Activated naive CD8-positive, alpha-beta T cell treated with anti-CD3 and anti-CD28 coated beads, Interleukin-2, amount 50 U/mL, for 24 hours (primary cell): Measurements from ENCODE around the gene MFSD11.
"Not testable (repeated sequence)": the region's sequence is repeated elsewhere in the genome, so short reads cannot be mapped to it uniquely, and the experiment has no call there.

Source experiments
- ATAC-seq: fragments of 150-1000 bp; cut with Tn5 transposase; one replicate; pipeline ENCODE4 v1.10.0; 2021
- DNase-seq: peaks from one replicate; pipeline ENCODE4 v3.0.0; 2021
- H3K27ac Mint-ChIP-seq: one replicate; pipeline ENCODE4 v1.8.0; 2021; ENCODE audit warnings: mild to moderate bottlenecking, mixed read lengths
- H3K27me3 Mint-ChIP-seq: one replicate; pipeline ENCODE4 v1.8.0; 2021; ENCODE audit warnings: mixed read lengths
- H3K36me3 Mint-ChIP-seq: one replicate; pipeline ENCODE4 v1.8.0; 2021; ENCODE audit warnings: low read depth, mixed read lengths
- H3K4me1 Mint-ChIP-seq: one replicate; pipeline ENCODE4 v1.8.0; 2021; ENCODE audit warnings: mixed read lengths
- H3K4me3 Mint-ChIP-seq: one replicate; pipeline ENCODE4 v1.8.0; 2021; ENCODE audit warnings: mild to moderate bottlenecking, moderate library complexity, mixed read lengths
- H3K9me3 Mint-ChIP-seq: one replicate; pipeline ENCODE4 v1.8.0; 2021; ENCODE audit warnings: mixed read lengths

The MFSD11 gene

DNA sequence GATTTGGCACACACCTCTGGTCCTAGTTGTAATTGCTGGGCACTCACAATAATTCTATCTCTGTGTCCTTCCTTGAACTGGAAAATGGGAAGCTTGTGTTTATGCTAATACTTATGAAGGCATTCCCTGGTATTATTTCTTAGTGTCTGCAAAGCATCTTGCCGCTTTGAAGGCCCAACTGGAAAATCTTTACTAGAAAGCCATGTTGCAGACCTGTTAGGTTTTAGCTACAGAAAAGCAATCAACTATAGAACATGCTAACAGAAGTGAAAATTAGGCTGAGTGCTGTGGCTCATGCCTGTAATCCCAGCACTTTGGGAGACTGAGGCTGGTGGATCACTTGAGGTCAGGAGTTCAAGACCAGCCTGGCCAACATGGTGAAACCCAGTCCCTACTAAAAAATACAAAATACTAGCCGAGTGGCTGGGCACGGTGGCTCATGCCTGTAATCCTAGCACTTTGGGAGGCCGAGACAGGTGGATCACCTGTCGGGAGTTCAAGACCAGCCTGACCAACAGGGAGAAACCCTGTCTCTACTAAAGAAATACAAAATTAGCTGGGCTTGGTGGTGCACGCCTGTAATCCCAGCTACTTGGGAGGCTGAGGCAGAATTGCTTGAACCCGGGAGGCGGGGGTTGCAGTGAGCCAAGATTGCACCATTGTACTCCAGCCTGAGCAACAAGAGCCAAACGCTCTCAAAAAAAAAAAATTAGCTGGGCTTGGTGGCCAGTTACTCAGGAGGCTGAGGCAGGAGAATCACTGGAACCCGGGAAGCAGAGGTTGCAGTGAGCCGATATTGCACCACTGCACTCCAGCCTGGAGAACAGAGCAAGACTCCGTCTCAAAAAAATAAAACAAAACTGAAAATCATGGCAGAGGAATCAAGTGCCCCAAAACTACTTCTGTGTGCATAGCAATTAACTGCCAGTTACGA is 5.9 kb upstream of the MFSD11 start:
- DNase-seq, H3K27me3 Mint-ChIP-seq, H3K9me3 Mint-ChIP-seq, ATAC-seq: not testable (repeated sequence)
- Mint-ChIP-seq H3K4me1 (peaks cover 65% of the 10 kb centered on the region), H3K4me3 (peak overlapping the region; percentile 98), H3K36me3 (peaks cover 70% of the 10 kb centered on the region), H3K27ac (peak overlapping the region; percentile 98)

DNA sequence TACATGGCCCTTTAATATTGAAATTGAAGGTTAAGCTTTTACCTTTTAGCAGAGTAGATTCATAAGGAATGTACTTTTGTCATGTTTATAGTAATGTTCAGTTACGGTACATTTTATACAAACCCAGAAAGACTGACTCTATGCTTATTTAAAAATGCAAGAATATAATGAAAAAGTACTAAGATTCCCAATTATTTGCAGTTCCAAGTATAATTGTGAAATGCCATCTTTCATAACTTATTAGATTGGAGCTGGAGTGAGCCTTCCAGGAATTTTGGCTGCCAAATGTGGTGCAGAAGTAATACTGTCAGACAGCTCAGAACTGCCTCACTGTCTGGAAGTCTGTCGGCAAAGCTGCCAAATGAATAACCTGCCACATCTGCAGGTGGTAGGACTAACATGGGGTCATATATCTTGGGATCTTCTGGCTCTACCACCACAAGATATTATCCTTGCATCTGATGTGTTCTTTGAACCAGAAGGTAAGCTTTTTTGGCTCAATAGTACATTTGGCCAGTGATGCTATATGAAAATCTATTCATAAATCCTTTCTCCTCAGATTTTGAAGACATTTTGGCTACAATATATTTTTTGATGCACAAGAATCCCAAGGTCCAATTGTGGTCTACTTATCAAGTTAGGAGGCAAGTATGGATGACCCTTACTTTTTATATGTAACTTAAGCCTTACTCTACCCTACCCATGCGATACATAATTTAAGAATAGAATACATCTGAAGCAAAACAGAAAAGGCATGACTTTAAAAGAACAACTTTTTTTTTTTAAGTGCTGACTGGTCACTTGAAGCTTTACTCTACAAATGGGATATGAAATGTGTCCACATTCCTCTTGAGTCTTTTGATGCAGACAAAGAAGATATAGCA is 4.9 kb upstream of the MFSD11 start:
- DNase-seq = no peak
- peak overlapping the region; percentile 98 for H3K4me3 Mint-ChIP-seq
- no peaks in the 10 kb centered on the region for H3K27me3 Mint-ChIP-seq
- H3K27ac Mint-ChIP-seq = peak overlapping the region; percentile 98
- H3K36me3 Mint-ChIP-seq = peaks cover 63% of the 10 kb centered on the region
- no peak for ATAC-seq
- H3K4me1 Mint-ChIP-seq = peaks cover 59% of the 10 kb centered on the region
- no peaks in the 10 kb centered on the region for H3K9me3 Mint-ChIP-seq

DNA sequence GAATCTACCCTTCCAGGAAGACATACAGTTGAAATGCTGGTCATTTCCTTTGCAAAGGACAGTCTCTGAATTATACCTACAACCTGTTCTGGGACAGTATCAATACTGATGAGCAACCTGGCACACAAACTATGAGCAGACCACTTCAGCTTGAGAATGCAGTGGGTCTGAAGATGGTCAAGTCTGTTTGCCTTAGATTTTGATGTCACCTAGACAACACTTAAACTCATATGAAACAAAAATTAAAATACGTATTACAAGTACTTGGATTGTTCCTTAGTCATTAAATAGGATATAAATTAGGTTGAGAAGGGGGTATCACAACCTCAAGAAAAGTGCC is 4.3 kb upstream of the MFSD11 start:
- ATAC-seq = no peak
- Mint-ChIP-seq H3K4me1 (peaks cover 59% of the 10 kb centered on the region), H3K36me3 (peaks cover 63% of the 10 kb centered on the region)

DNA sequence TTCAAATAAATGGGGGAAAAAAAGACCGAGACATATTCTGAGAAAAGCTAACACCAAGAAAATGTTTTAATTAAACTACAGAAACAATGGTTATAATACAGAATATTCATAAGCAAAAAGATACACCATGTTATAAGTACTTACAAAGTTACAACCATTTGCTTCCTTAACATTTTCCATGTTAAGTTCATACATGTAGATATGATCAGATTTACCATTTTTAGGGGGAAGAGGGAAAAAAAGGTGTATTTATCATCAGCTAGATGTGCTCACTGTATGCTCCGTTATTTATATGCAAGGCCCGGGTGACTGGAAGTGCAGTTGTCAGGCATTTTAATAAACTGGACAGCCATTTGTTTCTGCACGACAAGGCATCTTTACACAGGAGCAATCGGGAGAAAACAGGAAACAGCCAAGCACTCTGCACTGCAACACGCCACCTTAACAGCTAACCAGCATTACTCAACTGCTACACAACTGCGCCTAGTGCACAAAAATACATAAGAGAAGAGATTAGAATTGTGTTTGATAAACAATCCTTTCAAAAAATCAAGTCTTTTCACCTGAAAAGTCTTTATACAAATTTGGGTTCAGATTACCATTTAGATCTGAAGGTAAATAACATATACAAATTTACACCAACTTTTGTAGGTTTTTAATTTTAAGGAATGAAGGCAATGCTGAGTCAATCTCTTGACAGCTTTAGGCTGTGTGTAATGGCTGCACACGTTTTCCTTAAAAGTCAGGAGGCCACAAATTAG is 3.7 kb upstream of the MFSD11 start:
- Mint-ChIP-seq H3K36me3 (peaks cover 63% of the 10 kb centered on the region), H3K27me3 (no peaks in the 10 kb centered on the region), H3K9me3 (no peaks in the 10 kb centered on the region), H3K4me3 (peak overlapping the region; percentile 98), H3K27ac (peak overlapping the region; percentile 98), H3K4me1 (peaks cover 60% of the 10 kb centered on the region)
- ATAC-seq (no peak), DNase-seq (no peak)

More for the DNA sequence above, 4.3 kb upstream of the MFSD11 start:
- Mint-ChIP-seq H3K4me3 (peak overlapping the region; percentile 98), H3K9me3 (no peaks in the 10 kb centered on the region), H3K27me3 (no peaks in the 10 kb centered on the region), H3K27ac (peak overlapping the region; percentile 98)
- no peak for DNase-seq

DNA sequence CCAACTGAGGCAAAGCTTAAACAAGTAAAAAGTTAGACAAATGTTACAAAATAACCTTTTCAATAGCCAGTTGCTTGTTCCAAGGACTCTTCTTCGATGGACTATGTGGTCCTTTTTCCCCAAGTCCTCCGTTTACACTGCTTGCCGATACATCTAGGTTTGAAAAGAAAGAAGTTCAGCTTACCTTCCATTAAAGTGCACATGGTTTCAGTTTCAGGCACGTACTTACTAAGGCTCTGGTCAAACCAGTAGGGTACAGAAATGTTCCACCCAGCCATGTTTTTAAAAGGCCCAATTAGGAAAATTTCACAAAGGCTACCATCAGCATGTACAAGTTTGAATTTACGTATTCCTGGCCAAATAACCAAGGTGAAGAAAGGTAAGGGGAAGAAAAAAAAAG is 2.9 kb upstream of the MFSD11 start:
- ATAC-seq (no peak), DNase-seq (no peak)
- no peaks in the 10 kb centered on the region for H3K9me3 Mint-ChIP-seq
- no peaks in the 10 kb centered on the region for H3K27me3 Mint-ChIP-seq
- peaks cover 58% of the 10 kb centered on the region for H3K36me3 Mint-ChIP-seq
- H3K27ac Mint-ChIP-seq = peak overlapping the region; percentile 98
- peak overlapping the region; percentile 98 for H3K4me3 Mint-ChIP-seq
- peaks cover 59% of the 10 kb centered on the region for H3K4me1 Mint-ChIP-seq

DNA sequence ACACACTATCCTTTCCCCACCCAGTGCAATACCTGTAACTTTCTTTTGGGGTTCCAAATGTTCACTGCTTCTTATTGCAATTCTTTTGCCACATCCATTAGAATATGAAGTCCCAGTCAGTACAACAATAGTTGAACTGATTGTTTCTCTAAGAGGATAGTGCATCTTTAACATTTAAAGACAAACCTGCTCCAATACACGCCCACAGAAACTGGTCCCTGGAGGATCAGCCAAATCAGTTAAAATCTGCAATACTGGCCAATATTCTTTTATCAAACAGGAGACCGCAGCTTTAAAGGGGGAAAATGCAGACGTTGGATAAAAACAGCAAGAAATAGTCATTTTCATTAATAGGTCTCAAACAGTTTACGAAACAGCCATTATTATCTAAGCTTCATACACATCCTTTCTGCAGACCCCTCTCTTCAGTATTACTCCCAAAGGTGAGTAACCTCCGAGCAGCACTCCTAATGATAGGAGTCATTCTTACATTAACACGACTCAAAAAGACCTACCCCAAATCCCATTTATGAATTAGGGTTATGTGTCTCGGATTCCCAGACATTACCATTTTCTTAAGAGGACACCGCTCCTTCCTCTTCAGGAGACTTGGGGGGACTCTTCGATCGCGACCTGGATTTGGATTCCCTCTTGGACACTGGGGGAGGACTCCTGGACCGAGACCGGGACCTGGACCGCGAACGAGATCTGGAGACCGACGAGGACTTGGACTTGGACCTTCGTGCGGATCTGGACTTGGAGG is 2.2 kb upstream of the MFSD11 start:
- Mint-ChIP-seq H3K4me1 (peaks cover 60% of the 10 kb centered on the region), H3K36me3 (peaks cover 52% of the 10 kb centered on the region), H3K27me3 (no peaks in the 10 kb centered on the region), H3K9me3 (no peaks in the 10 kb centered on the region), H3K27ac (peak overlapping the region; percentile 98), H3K4me3 (peak overlapping the region; percentile 98)
- ATAC-seq = no peak
- no peak for DNase-seq

DNA sequence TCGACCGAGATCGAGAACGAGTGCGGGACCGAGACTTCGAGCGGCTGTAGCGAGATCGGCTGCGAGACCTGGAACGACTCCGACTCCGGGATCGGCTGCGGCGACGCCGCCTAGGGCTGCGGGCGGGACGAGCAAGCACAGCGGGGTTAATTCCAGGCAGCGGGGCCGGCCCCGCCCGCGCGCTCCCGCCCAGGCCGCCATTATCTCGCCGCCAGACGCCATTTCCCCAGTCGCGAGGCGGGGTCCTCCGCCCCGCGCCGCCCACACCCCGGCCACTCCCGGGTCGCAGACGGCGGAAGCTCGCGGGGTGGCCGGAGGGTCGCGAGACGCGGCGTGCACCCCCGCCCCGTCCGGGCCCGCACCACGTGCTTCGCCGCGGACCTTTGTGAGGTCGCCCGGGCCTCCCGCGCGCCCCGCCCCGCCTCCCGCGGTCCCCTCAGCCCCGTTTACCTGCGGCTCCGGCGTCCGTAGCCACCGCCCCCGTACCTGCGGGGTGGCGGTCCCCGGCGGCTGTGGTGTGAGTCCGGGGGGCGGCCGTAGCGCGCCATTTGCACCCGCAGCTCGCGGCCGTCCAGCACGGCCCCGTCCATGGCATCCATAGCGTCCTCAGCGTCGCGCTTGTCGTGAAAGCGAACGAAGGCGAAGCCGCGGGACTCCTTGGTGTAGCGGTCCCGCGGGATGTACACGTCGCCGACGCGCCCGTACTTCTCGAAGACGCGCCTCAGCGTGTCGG is 1.4 kb upstream of the MFSD11 start:
- H3K27ac Mint-ChIP-seq = peak overlapping the region; percentile 99
- ATAC-seq (peak; percentile 3), DNase-seq (peak; percentile 67)
- peaks cover 48% of the 10 kb centered on the region for H3K36me3 Mint-ChIP-seq
- H3K27me3 Mint-ChIP-seq = no peaks in the 10 kb centered on the region
- peak overlapping the region; percentile 98 for H3K4me3 Mint-ChIP-seq
- H3K4me1 Mint-ChIP-seq = peaks cover 58% of the 10 kb centered on the region
- no peaks in the 10 kb centered on the region for H3K9me3 Mint-ChIP-seq

DNA sequence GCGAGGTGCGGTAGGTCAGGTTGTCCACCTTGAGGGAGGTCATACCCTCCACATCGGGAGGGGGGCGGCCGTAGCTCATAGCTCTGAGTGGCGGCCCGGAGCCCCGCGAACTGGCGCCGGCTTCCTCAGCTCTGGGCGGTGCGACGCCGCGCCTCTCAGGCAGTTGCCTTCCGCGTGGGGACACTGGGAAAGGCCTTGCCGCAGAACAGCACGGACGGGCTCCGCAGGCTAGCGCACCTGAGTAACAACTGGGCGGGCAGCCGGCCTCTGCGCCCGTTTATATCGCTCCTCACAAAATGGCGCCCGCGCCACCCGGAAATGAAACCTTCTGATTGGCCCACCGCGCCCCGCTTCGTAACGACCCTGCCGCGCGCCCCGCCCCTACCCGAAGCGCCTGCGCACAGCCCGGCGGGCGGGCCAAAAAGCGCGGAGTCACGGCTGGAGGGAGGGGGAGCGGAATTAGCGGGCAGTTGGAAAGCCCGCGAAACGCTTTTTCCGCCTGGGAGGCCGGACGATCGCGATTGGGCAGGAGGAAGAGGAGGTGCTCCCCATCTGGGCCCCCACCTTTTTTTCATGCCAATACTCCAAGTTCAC is 740 bp upstream of the MFSD11 start, which contains the start of gene SRSF2:
TSS of gene SRSF2 (minus strand) at position 250 of the 594 bp plus-strand sequence. CDS start at position 79, 171 bp downstream.
- Mint-ChIP-seq H3K27me3 (no peaks in the 10 kb centered on the region), H3K36me3 (peaks cover 48% of the 10 kb centered on the region), H3K27ac (peak within 1 kb of the TSS; percentile 99), H3K4me3 (peak within 1 kb of the TSS; percentile 98), H3K4me1 (peaks cover 52% of the 10 kb centered on the region), H3K9me3 (no peaks in the 10 kb centered on the region)
- peak; percentile 98 for DNase-seq
- ATAC-seq = peak; percentile 69

DNA sequence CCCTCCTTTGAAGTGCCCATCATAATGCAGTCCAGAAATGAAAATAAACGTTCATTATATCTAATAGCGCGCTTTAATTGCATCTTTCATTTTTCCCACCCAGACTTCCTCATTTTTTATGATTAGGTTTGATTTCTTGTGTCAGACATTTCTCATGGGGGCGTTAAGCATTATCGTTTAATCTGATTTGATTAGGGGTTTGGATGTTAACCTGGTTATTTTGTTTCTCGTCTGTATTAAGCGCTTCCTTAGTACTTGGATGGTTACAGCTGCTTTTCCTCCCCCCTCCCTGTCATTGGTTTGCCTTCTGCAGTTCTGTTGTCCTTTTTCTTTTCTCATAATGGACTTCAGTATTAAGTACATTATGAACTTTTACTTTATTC is 540 bp downstream of the MFSD11 start:
- DNase-seq (no peak), ATAC-seq (no peak)
- Mint-ChIP-seq H3K36me3 (peaks cover 40% of the 10 kb centered on the region), H3K27me3 (no peaks in the 10 kb centered on the region), H3K4me1 (peaks cover 45% of the 10 kb centered on the region), H3K4me3 (peak overlapping the region; percentile 98), H3K27ac (peak overlapping the region; percentile 99), H3K9me3 (no peaks in the 10 kb centered on the region)

DNA sequence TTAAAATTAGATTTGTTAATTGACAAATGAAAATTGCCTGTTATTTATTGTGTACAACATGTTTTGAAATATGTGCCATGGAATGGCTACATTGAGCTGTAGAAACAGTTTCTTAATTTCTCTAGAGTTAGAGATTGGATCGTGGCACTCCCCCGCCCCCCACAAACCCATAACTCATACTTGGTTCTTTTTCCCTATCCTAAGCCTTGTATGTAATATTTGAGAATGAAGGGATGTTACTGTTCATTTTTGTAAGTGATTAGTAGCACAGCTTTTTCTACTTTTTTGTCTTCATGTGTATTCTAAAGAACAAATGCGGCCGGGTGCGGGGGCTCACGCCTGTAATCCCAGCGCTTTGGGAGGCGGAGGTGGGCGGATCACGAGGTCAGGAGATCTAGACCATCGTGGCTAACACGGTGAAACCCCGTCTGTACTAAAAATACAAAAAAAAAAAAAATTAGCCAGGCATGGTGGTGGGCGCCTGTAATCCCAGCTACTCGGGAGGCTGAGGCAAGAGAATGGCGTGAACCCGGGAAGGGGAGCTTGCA is 1.7 kb downstream of the MFSD11 start:
- Mint-ChIP-seq H3K4me1 (peaks cover 35% of the 10 kb centered on the region), H3K36me3 (peaks cover 34% of the 10 kb centered on the region)
- H3K9me3 Mint-ChIP-seq, H3K4me3 Mint-ChIP-seq, DNase-seq, ATAC-seq, H3K27me3 Mint-ChIP-seq, H3K27ac Mint-ChIP-seq: not testable (repeated sequence)

DNA sequence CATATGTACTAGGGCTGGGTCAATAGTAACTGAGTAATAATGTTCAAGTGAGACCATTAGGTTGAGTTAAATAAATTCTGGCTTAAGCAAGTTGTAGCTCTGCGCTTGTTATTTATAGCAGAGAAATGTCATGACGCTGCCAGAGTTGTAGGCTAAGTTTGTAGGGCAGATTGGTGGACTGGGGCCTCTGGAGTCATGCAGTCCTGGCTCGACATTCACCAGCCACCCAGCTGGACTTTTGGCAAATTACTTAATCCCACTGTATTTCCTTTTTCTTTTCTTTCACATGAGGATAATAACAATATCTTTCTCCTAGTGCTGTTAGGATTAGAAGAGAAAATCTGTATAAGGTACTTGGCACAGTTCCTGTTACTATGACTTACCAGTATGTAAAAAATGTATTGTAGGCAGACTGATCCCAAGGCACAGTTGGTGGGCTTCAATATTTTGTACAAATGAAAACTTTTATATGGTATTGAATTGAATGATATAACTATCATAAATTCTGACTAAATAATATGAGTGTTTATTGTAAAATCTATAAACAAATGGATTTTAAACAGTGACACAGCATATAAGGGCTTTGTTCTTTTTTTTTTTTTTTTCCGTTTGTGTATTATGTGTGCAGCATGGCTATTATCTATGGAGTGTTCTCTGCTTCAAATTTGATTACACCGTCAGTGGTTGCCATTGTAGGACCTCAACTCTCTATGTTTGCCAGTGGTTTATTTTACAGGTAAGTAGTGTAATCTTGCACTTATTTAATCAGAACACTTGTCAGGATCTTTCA is 2.6 kb downstream of the MFSD11 start:
- no peaks in the 10 kb centered on the region for H3K9me3 Mint-ChIP-seq

DNA sequence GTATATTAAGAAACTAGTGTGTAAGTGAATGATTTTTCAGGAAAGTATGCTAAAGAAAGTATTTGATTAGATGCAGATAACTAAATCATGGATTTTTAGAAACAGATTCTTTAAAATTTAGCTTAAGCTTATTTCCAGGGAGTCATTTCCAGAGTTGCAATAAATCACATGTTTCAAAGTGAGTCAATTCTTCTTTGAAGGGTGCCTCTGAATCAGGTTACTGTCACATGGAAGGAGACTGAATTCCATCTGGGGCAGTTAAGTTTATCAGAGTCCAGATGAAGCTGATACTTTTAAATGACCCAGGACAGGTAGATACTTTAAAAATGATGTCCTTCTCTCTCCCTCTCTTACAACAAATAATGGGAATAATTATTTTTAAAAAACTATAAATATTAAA is 5.0 kb downstream of the MFSD11 start:
- Mint-ChIP-seq H3K4me3 (no peak overlapping the region), H3K4me1 (peaks cover 33% of the 10 kb centered on the region), H3K27ac (no peak overlapping the region), H3K27me3 (no peaks in the 10 kb centered on the region), H3K9me3 (no peaks in the 10 kb centered on the region), H3K36me3 (peaks cover 35% of the 10 kb centered on the region)
- no peak for DNase-seq
- ATAC-seq = no peak

More for the DNA sequence above, 2.6 kb downstream of the MFSD11 start:
- Mint-ChIP-seq H3K4me1 (peaks cover 31% of the 10 kb centered on the region), H3K36me3 (peaks cover 34% of the 10 kb centered on the region), H3K27me3 (no peaks in the 10 kb centered on the region), H3K4me3 (no peak overlapping the region), H3K27ac (no peak overlapping the region)
- ATAC-seq (no peak), DNase-seq (no peak)
